Vagina (tissue), 2 donors: Measurements from ENCODE around the gene EEF1AKMT3.

Source experiments
- POLR2A ChIP-seq, 2 donors: fragments of 450-650 bp; IDR thresholded peaks; one replicate each; pipeline ENCODE4 v1.6.1; 2017; ENCODE audit warnings: antibody characterized with exemption in 2 of 2, mild to moderate bottlenecking in 2 of 2, moderate library complexity in 2 of 2
- POLR2AphosphoS5 ChIP-seq, 2 donors: sonication (generic); formaldehyde crosslinking; IDR thresholded peaks; one replicate each; pipeline ENCODE4 v1.9.0; 2017; ENCODE audit warnings: antibody characterized with exemption in 2 of 2, mild to moderate bottlenecking in 2 of 2, low read depth in 1 of 2; ENCODE audit not compliant: insufficient read depth in 1 of 2

DNA sequence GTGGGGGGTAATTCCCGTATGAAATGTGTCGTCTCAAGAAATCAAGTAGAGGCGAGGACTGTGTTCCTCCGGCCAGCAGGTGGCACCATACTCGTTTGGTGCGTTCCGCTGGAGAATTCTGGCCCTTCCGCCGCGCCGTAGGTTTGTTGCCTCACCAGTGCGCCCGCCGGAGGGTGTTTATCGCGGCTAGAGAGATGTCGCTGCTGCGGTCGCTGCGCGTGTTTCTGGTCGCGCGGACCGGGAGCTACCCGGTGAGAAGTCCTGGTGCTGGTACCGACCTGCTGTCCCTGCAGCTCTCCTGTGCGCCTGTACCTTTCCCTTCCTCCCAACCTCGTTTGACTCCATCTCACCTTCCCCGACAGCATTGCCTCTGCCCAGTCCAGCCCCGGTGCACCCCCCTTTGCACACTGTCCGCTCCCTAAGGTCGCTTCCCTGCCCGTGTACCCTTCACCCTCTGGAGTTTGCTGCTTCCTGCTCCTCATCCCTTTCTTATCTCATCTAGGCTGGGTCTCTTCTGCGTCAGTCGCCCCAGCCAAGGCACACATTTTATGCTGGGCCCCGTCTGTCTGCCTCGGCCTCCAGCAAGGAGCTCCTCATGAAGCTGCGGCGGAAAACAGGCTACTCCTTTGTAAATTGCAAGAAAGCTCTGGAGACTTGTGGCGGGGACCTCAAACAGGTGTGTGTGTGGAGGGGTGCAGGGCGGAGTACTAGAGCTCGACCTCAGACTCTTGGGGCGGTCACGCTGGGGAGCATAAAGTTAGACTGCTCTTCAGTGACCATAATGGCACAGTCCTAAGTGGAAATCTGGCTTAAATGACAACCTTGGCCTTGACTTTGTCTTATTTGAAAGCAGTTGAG lies 10.4 kb downstream of the EEF1AKMT3 start, which contains the start of gene TSFM:
- TF ChIP-seq POLR2AphosphoS5 (IDR thresholded peaks at IDR 0.05; ENCODE audit: insufficient read depth in 1 of 2, low read depth in 1 of 2): peak; percentile 89 to 98
- TF ChIP-seq POLR2A (IDR thresholded peaks at IDR 0.05): peak in 1 of 2 donors; percentile 39
